ENCODE results near the gene MIPEP.

The MIPEP gene

DNA sequence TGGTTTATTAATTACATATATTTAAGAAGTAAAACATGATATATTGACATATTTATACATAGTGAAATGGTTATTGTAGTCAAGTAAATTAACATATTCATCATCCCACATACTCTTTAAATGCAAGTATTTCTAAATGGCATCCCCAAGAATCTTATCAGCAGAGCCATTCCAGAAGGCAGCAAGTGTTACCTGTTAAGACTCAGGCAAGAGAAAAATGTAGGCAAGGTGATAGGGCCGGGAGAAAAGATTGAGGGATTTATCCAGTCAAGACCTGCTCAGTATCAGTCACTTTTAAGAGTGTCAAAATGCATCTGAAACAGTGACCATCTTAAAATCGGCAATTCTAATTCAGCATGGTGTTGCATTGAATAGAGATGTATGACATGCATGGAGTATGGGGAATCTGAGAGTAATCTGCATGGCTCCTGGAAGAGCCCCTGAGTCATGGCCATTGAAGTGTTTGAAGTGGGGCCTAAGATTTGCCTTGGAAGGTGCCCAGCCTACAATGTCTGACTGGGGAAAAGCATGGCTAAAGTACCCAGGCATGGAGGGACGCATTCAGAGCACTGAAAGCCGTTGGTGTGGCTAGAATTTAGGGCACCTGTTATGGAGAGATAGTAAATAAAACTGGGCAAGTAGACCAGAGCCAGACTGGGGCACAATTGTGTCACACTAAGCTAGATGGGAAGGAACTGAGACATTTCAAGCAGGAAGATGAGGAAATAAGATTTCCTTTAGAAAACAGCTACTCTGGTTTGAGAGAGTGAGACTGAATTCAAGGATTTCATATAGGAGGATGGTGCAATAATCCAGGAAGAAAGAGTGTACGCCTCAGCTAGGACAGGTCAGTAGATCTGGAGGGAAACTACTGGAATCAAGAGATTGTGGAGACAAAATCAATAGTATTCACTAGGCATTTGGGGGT, 33.1 kb upstream of the MIPEP start:
- no peak overlapping the region for H3K27ac ChIP-seq (ENCODE audit: low read depth, low read length)
- H3K23ac ChIP-seq (ENCODE audit: low read length): no peak overlapping the region
- no peak overlapping the region for H2BK12ac ChIP-seq (ENCODE audit: low read length)
- no peak overlapping the region for H4K8ac ChIP-seq (ENCODE audit: low read depth, low read length)
- H2BK5ac ChIP-seq (ENCODE audit: low read depth, low read length, poor library complexity): no peak overlapping the region
- H2AFZ ChIP-seq (ENCODE audit: insufficient read depth, low read length, poor library complexity): no peak overlapping the region
- no peak overlapping the region for H3K4me3 ChIP-seq (ENCODE audit: low read depth, low read length)
- no peaks in the 10 kb centered on the region for H3K4me1 ChIP-seq (ENCODE audit: control insufficient read depth in 1 of 2, insufficient read depth in 2 of 2, low read length in 2 of 2)
- H3K4me2 ChIP-seq (ENCODE audit: low read length): no peak overlapping the region
- no peaks in the 10 kb centered on the region for H3K79me1 ChIP-seq (ENCODE audit: low read length)
- H2BK120ac ChIP-seq (ENCODE audit: insufficient read depth, low read length, poor library complexity): no peak overlapping the region
- H3K27me3 ChIP-seq (ENCODE audit: insufficient read depth, low read length): no peaks in the 10 kb centered on the region
- no peak overlapping the region for H3K4ac ChIP-seq (ENCODE audit: low read depth, low read length)
- no peaks in the 10 kb centered on the region for H3K36me3 ChIP-seq (ENCODE audit: control insufficient read depth in 1 of 2, insufficient read depth in 2 of 2, low read length in 2 of 2)
- no peak overlapping the region for H2AK5ac ChIP-seq (ENCODE audit: low read length)
- H3K9ac ChIP-seq (ENCODE audit: low read length): no peak overlapping the region
- no peaks in the 10 kb centered on the region for H3K79me2 ChIP-seq (ENCODE audit: control insufficient read depth, insufficient read depth, low read length, poor library complexity)
- no CpG with 5 or more reads among the region's 5 CpGs for WGBS (ENCODE audit: extremely low coverage, insufficient coverage, insufficient read length)
- no peak overlapping the region for H3K18ac ChIP-seq (ENCODE audit: low read length)
- H3K14ac ChIP-seq (ENCODE audit: low read length): no peak overlapping the region
- no peak overlapping the region for H4K12ac ChIP-seq (ENCODE audit: low read depth, low read length)
- DNase-seq: no peak
- no peaks in the 10 kb centered on the region for H3K9me3 ChIP-seq (ENCODE audit: insufficient read depth, low read depth, low read length)
- no peak overlapping the region for H4K91ac ChIP-seq (ENCODE audit: low read depth, low read length)

DNA sequence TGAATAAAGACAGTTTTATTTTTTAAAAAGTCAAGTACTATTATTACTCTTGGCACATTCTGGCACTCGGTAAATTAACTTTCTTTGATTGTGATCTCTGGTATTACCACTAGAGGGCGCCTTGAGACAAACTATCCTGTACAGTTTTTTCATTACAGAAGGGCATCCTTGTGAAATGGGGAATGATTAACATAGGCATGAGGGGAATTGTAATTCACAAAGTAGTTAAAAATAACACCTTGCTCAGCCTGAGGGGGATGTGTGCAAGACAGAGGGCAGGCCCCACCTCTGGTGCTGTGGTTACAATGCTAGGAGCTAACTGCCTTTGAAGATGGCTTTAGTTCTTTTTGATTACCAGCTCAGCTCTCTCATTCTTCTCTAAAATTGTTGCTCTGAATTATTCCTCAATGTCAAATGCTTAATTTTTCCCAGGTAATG, 32.3 kb upstream of the MIPEP start:
- Histone ChIP-seq H2BK5ac (ENCODE audit: low read depth, low read length, poor library complexity) (no peak overlapping the region), H3K79me1 (ENCODE audit: low read length) (no peaks in the 10 kb centered on the region), H3K9me3 (ENCODE audit: insufficient read depth, low read depth, low read length) (no peaks in the 10 kb centered on the region), H2AFZ (ENCODE audit: insufficient read depth, low read length, poor library complexity) (no peak overlapping the region), H3K27ac (ENCODE audit: low read depth, low read length) (no peak overlapping the region), H3K27me3 (ENCODE audit: insufficient read depth, low read length) (no peaks in the 10 kb centered on the region), H3K4me2 (ENCODE audit: low read length) (no peak overlapping the region), H2AK5ac (ENCODE audit: low read length) (no peak overlapping the region), H3K9ac (ENCODE audit: low read length) (no peak overlapping the region), H3K18ac (ENCODE audit: low read length) (no peak overlapping the region), H2BK12ac (ENCODE audit: low read length) (no peak overlapping the region), H4K12ac (ENCODE audit: low read depth, low read length) (no peak overlapping the region), H3K23ac (ENCODE audit: low read length) (no peak overlapping the region), H3K14ac (ENCODE audit: low read length) (no peak overlapping the region), H4K91ac (ENCODE audit: low read depth, low read length) (no peak overlapping the region), H3K4me1 (ENCODE audit: control insufficient read depth in 1 of 2, insufficient read depth in 2 of 2, low read length in 2 of 2) (no peaks in the 10 kb centered on the region), H3K79me2 (ENCODE audit: control insufficient read depth, insufficient read depth, low read length, poor library complexity) (no peaks in the 10 kb centered on the region), H2BK120ac (ENCODE audit: insufficient read depth, low read length, poor library complexity) (no peak overlapping the region), H3K36me3 (ENCODE audit: control insufficient read depth in 1 of 2, insufficient read depth in 2 of 2, low read length in 2 of 2) (no peaks in the 10 kb centered on the region), H3K4ac (ENCODE audit: low read depth, low read length) (no peak overlapping the region), H3K4me3 (ENCODE audit: low read depth, low read length) (no peak overlapping the region), H4K8ac (ENCODE audit: low read depth, low read length) (no peak overlapping the region)
- DNase-seq: peak; percentile 38 to 86
- WGBS (ENCODE audit: extremely low coverage, insufficient coverage, insufficient read length): no CpG with 5 or more reads among the region's 2 CpGs

DNA sequence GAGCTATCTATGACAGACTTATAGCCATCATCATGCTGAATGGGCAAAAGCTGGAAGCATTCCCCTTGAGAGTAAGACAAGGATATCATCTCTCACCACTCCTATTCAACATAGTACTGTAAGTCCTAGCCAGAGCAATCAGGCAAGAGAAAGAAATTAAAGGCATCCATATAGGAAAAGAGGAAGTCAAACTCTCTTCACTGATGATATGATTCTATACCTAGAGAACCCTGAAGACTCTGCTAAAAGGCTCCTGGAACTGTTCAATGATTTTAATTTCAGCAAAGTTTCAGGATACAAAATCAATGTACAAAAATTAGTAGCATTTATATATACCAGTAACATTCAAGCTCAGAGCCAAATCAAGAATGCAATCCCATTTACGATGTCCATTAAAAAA, 29.8 kb upstream of the MIPEP start:
- no peak overlapping the region for H2AK5ac ChIP-seq (ENCODE audit: low read length)
- WGBS (ENCODE audit: extremely low coverage, insufficient coverage, insufficient read length): no CpG with 5 or more reads among the region's 1 CpG
- no peaks in the 10 kb centered on the region for H3K79me2 ChIP-seq (ENCODE audit: control insufficient read depth, insufficient read depth, low read length, poor library complexity)
- H3K4ac ChIP-seq (ENCODE audit: low read depth, low read length): no peak overlapping the region
- DNase-seq: no peak
- H4K8ac ChIP-seq (ENCODE audit: low read depth, low read length): no peak overlapping the region
- no peaks in the 10 kb centered on the region for H3K27me3 ChIP-seq (ENCODE audit: insufficient read depth, low read length)
- H3K36me3 ChIP-seq (ENCODE audit: control insufficient read depth in 1 of 2, insufficient read depth in 2 of 2, low read length in 2 of 2): no peaks in the 10 kb centered on the region
- H2BK5ac ChIP-seq (ENCODE audit: low read depth, low read length, poor library complexity): no peak overlapping the region
- no peak overlapping the region for H3K4me3 ChIP-seq (ENCODE audit: low read depth, low read length)
- no peak overlapping the region for H3K4me2 ChIP-seq (ENCODE audit: low read length)
- H2BK120ac ChIP-seq (ENCODE audit: insufficient read depth, low read length, poor library complexity): no peak overlapping the region
- H3K9me3 ChIP-seq (ENCODE audit: insufficient read depth, low read depth, low read length): no peaks in the 10 kb centered on the region
- no peak overlapping the region for H3K14ac ChIP-seq (ENCODE audit: low read length)
- H3K23ac ChIP-seq (ENCODE audit: low read length): no peak overlapping the region
- H3K18ac ChIP-seq (ENCODE audit: low read length): no peak overlapping the region
- H3K9ac ChIP-seq (ENCODE audit: low read length): no peak overlapping the region
- H3K79me1 ChIP-seq (ENCODE audit: low read length): no peaks in the 10 kb centered on the region
- no peak overlapping the region for H4K12ac ChIP-seq (ENCODE audit: low read depth, low read length)
- no peak overlapping the region for H4K91ac ChIP-seq (ENCODE audit: low read depth, low read length)
- no peak overlapping the region for H2BK12ac ChIP-seq (ENCODE audit: low read length)
- H3K4me1 ChIP-seq (ENCODE audit: control insufficient read depth in 1 of 2, insufficient read depth in 2 of 2, low read length in 2 of 2): no peaks in the 10 kb centered on the region
- H3K27ac ChIP-seq (ENCODE audit: low read depth, low read length): no peak overlapping the region
- H2AFZ ChIP-seq (ENCODE audit: insufficient read depth, low read length, poor library complexity): no peak overlapping the region

DNA sequence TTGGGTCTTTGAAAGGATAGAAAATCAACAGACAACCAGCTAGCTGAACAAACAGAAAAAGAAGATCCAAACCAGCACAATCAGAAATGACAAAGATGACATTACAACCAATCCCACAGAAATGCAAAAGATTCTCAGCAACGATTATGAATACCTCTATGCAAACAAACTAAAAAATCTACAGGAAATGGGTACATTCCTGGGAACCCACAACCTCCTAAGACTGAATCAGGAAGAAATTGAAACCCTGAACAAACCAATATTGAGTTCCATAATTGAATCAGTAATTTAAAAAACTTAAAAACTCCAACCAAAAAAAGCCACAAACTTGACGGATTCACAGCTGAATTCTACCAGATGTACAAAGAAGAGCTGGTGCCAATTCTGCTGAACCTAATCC, 29.0 kb upstream of the MIPEP start:
- no peak overlapping the region for H3K18ac ChIP-seq (ENCODE audit: low read length)
- H3K4ac ChIP-seq (ENCODE audit: low read depth, low read length): no peak overlapping the region
- no CpG with 5 or more reads among the region's 2 CpGs for WGBS (ENCODE audit: extremely low coverage, insufficient coverage, insufficient read length)
- H3K9me3 ChIP-seq (ENCODE audit: insufficient read depth, low read depth, low read length): no peaks in the 10 kb centered on the region
- no peak overlapping the region for H2BK12ac ChIP-seq (ENCODE audit: low read length)
- H3K27me3 ChIP-seq (ENCODE audit: insufficient read depth, low read length): no peaks in the 10 kb centered on the region
- H4K8ac ChIP-seq (ENCODE audit: low read depth, low read length): no peak overlapping the region
- H2BK5ac ChIP-seq (ENCODE audit: low read depth, low read length, poor library complexity): no peak overlapping the region
- no peak for DNase-seq
- no peak overlapping the region for H3K4me2 ChIP-seq (ENCODE audit: low read length)
- H3K23ac ChIP-seq (ENCODE audit: low read length): no peak overlapping the region
- no peaks in the 10 kb centered on the region for H3K4me1 ChIP-seq (ENCODE audit: control insufficient read depth in 1 of 2, insufficient read depth in 2 of 2, low read length in 2 of 2)
- no peak overlapping the region for H4K12ac ChIP-seq (ENCODE audit: low read depth, low read length)
- H3K36me3 ChIP-seq (ENCODE audit: control insufficient read depth in 1 of 2, insufficient read depth in 2 of 2, low read length in 2 of 2): no peaks in the 10 kb centered on the region
- H4K91ac ChIP-seq (ENCODE audit: low read depth, low read length): no peak overlapping the region
- H3K79me2 ChIP-seq (ENCODE audit: control insufficient read depth, insufficient read depth, low read length, poor library complexity): no peaks in the 10 kb centered on the region
- no peak overlapping the region for H3K27ac ChIP-seq (ENCODE audit: low read depth, low read length)
- H3K4me3 ChIP-seq (ENCODE audit: low read depth, low read length): no peak overlapping the region
- no peak overlapping the region for H2AFZ ChIP-seq (ENCODE audit: insufficient read depth, low read length, poor library complexity)
- no peak overlapping the region for H3K14ac ChIP-seq (ENCODE audit: low read length)
- no peak overlapping the region for H2BK120ac ChIP-seq (ENCODE audit: insufficient read depth, low read length, poor library complexity)
- H3K79me1 ChIP-seq (ENCODE audit: low read length): no peaks in the 10 kb centered on the region
- H2AK5ac ChIP-seq (ENCODE audit: low read length): no peak overlapping the region
- H3K9ac ChIP-seq (ENCODE audit: low read length): no peak overlapping the region

Data from trophoblast cell (in vitro differentiated cells and primary cell).